Body of pancreas (tissue), 4 donors: ENCODE measurements around the gene GPR146. TPM values are rescaled to one million over a fixed set of nuclear protein-coding genes. Genes with fewer than 3 reads are reported as not detected.
"Not testable (repeated sequence)": the region's sequence is repeated elsewhere in the genome, so short reads cannot be mapped to it uniquely, and the experiment has no call there.

Experiments
- ATAC-seq: fragments of 150-250 bp; one replicate; pipeline ENCODE4 v1.9.1; 2016
- DNase-seq, 4 donors: peaks; one replicate each; pipeline ENCODE4 v3.0.0-alpha.2; 2019
- H3K27ac ChIP-seq, 4 donors: fragments of 200-600 bp; sonication (generic); 1 replicate in 3 of 4; 2 replicates in 1 of 4; pipeline versions ENCODE4 v1.5.1 to v1.6.1; 2016 to 2019; ENCODE audit warnings: mild to moderate bottlenecking in 1 of 4, mixed read lengths in 1 of 4, moderate library complexity in 1 of 4
- H3K27me3 ChIP-seq, 2 donors: fragments of 200-600 bp; sonication (generic); one replicate each; pipeline ENCODE4 v1.6.0; 2016; ENCODE audit warnings: mild to moderate bottlenecking in 1 of 2
- H3K36me3 ChIP-seq, 2 donors: fragments of 200-600 bp; sonication (generic); replicated peaks in 1 of 2; 2 replicates each; pipeline ENCODE4 v1.5.1; 2016; ENCODE audit warnings: low read depth in 2 of 2; ENCODE audit not compliant: insufficient read depth in 1 of 2
- H3K4me1 ChIP-seq: fragments of 200-600 bp; sonication (generic); one replicate; pipeline ENCODE4 v1.6.0; 2016
- H3K4me3 ChIP-seq, 2 donors: fragments of 200-600 bp; sonication (generic); 1 replicate in 1 of 2; 2 replicates in 1 of 2; pipeline ENCODE4 v1.5.1; 2016 to 2019
- H3K9me3 ChIP-seq, 3 donors: fragments of 200-600 bp; sonication (generic); 1 replicate in 2 of 3; 2 replicates in 1 of 3; pipeline ENCODE4 v1.5.1; 2016
- CTCF ChIP-seq, 7 experiments: fragments of 450-650 bp in 4 of 7; fragments of 200-600 bp in 3 of 7; sonication (generic) in 3 of 7; IDR thresholded peaks; one replicate each; pipeline ENCODE4 v1.5.1; 2016 to 2019; ENCODE audit warnings: antibody characterized with exemption in 7 of 7
- POLR2A ChIP-seq, 3 donors: fragments of 450-650 bp; IDR thresholded peaks; one replicate each; pipeline ENCODE4 v1.6.1; 2016; ENCODE audit warnings: antibody characterized with exemption in 3 of 3, mild to moderate bottlenecking in 2 of 3
- WGBS, 2 donors: methylation state at CpG; one replicate each; pipeline ENCODE4 v1.1.5; 2017; 5-methylcytosine and 5-hydroxymethylcytosine counted together
- intact Hi-C: fragments of 100-400 bp; cut with DNase I; formaldehyde crosslinking; loops from one replicate; pipeline ENCODE4 v1.15.1; 2023
- total RNA-seq, 2 donors: library from RNA; depleted of rRNA; stranded (reverse); fragments of >200 nt; gene quantifications; one replicate each; pipeline ENCODE4 v1.1.0, GENCODE V29; 2016

The GPR146 gene
- total RNA-seq, 2 donors from 2014 or later = 8.8 to 11.2 TPM

- H3K4me1 ChIP-seq = peaks cover 8% of the 10 kb centered on the region
- H3K4me3 ChIP-seq = no peak overlapping the region
- H3K36me3 ChIP-seq = no peaks in the 10 kb centered on the region
- no peak for TF ChIP-seq POLR2A (IDR thresholded peaks at IDR 0.05)
- TF ChIP-seq CTCF (IDR thresholded peaks at IDR 0.05) = no peak
- no peak overlapping the region for H3K27ac ChIP-seq
- no peaks in the 10 kb centered on the region for H3K9me3 ChIP-seq
- intact Hi-C loops = loop anchor here (10.0 kb wide), 1 partner anchor 166 kb away; no protein-coding TSS in a partner anchor
- H3K27me3 ChIP-seq = no peaks in the 10 kb centered on the region
- ATAC-seq (no peak), DNase-seq (no peak)
- 88 to 94% methylated on average over 41 to 42 of the region's 42 CpGs for WGBS, 2 donors
Measured at GRCh38 chr7:1070544-1071011, 26.2 kb downstream of the GPR146 start.

GRCh38 chr7:1071731-1072254, 27.4 kb downstream of the GPR146 start:
- DNase-seq (no peak), ATAC-seq (no peak)
- Histone ChIP-seq H3K9me3 (no peaks in the 10 kb centered on the region), H3K4me3 (no peak overlapping the region), H3K27ac (no peak overlapping the region), H3K27me3 (no peaks in the 10 kb centered on the region), H3K36me3 (no peaks in the 10 kb centered on the region), H3K4me1 (peaks cover 11% of the 10 kb centered on the region)
- 97 to 98% methylated on average over 8 to 14 of the region's 19 CpGs for WGBS, 2 donors
- no peak for TF ChIP-seq POLR2A (IDR thresholded peaks at IDR 0.05)
- no peak for TF ChIP-seq CTCF (IDR thresholded peaks at IDR 0.05)
- intact Hi-C loops = loop anchor here (10.0 kb wide), 1 partner anchor 167 kb away; no protein-coding TSS in a partner anchor

DNA sequence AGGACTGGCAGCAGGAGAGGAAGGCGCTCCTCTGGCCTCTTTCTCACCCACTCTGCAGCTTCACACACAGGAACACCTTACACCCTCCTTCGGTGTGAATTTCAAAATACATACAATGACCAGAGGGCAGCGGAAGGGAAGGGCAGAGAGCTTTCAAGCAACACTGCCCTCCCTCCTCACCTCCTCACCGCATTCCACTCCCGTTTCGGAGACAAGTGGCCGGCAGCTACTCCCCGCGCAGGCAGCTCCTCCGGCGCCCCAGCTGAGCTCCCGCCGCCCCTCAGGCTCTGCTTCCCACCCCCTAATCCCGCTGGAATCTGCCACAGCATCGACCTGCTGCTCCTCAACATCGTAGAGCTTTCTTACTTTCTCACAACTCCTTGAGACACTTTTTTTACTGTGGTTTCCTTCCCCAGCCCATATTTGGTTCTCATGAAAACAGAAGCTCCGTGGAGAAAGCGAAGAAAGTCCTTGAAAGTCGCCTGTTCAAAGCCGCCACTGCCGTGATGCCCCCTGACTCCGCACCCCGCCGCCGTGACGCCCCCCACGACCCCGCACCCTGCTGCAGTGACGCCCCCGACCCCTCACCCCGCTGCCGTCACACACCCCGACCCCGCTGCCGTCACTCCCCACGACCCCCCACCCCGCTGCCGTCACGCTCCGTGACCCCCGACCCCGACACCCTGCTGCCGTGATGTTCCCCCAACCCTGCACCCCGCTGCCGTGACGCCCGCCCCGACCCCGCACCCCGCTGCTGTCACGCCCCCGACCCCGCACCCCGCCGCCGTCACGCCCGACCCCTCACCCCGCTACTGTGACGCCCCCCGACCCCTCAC, 29.0 kb downstream of the GPR146 start:
- no peak for TF ChIP-seq CTCF (IDR thresholded peaks at IDR 0.05)
- no peak for TF ChIP-seq POLR2A (IDR thresholded peaks at IDR 0.05)
- intact Hi-C loops = loop anchor here (10.0 kb wide), 1 partner anchor 169 kb away; no protein-coding TSS in a partner anchor
- H3K27ac ChIP-seq = no peak overlapping the region
- H3K27me3 ChIP-seq = no peaks in the 10 kb centered on the region
- H3K36me3 ChIP-seq = no peaks in the 10 kb centered on the region
- no peak overlapping the region for H3K4me3 ChIP-seq
- WGBS, 2 donors = 62 to 82% methylated on average over 38 to 40 of the region's 61 CpGs
- ATAC-seq = no peak
- no peak for DNase-seq
- peaks cover 27% of the 10 kb centered on the region for H3K4me1 ChIP-seq
- no peaks in the 10 kb centered on the region for H3K9me3 ChIP-seq

DNA sequence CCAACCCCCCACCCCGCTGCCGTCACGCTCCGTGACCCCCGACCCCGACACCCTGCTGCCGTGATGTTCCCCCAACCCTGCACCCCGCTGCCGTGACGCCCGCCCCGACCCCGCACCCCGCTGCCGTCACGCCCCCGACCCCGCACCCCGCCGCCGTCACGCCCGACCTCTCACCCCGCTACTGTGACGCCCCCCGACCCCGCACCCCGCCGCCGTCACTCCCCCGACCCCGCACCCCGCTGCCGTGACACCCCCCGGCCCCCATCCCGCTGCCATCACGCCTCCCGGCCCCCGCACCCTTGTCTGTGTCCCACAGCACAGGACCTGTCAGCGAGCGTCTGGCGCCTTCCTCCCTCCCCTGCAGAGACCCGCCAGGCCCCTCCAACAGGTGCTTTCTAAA, 29.7 kb downstream of the GPR146 start:
- not testable (repeated sequence) for H3K27ac ChIP-seq, ATAC-seq, H3K36me3 ChIP-seq, H3K27me3 ChIP-seq, DNase-seq, H3K4me3 ChIP-seq, H3K9me3 ChIP-seq
- WGBS, 2 donors = 88 to 89% methylated on average over 6 to 8 of the region's 43 CpGs
- H3K4me1 ChIP-seq = peaks cover 32% of the 10 kb centered on the region
- intact Hi-C loops = loop anchor here (10.0 kb wide), 1 partner anchor 169 kb away; no protein-coding TSS in a partner anchor

DNA sequence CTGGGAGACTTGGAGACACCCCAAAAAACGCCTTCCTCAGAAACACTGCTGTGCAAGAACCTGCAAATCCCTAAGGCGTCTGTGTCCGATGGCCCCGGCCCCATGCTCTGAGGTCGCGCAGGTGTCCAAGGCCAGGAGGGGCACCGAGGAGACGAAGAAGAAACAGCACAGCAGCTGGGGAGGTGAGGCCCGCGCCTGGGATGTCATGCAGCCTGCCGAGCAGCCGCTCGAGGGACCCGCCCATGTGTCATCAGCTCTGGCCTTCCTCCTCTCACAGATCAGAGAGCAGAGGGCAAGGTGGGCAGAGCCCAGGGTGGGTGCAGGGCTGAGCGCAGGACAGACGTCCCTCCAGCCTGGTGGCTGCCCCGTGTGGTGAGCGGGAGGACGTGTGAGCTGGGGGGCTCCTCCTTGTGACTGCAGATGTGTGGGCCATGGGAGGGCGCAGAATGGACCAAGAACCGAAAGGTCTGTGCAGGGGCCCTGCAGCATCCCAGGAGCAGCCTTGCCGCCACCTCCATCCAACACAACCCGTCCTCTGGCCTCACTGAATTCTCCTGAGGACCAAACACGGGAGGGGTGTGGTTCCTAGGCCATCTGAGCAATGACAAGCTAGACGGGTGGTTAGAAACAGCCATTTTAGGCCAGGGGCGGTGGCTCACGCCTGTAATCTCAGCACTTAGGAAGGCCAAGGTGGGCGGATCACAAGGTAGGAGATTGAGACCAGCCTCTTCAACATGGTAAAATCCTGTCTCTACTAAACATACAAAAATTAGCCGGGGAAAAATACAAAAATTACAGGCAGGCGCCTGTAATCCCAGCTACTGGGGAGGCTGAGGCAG, 30.5 kb downstream of the GPR146 start:
- Histone ChIP-seq H3K27me3 (no peaks in the 10 kb centered on the region), H3K36me3 (no peaks in the 10 kb centered on the region), H3K9me3 (no peaks in the 10 kb centered on the region), H3K27ac (no peak overlapping the region), H3K4me3 (no peak overlapping the region), H3K4me1 (peaks cover 32% of the 10 kb centered on the region)
- WGBS, 2 donors = 89 to 91% methylated on average over 16 to 30 of the region's 30 CpGs
- no peak for DNase-seq
- ATAC-seq = no peak
- TF ChIP-seq CTCF (IDR thresholded peaks at IDR 0.05) (no peak), POLR2A (IDR thresholded peaks at IDR 0.05) (no peak)
- intact Hi-C loops = loop anchor here (10.0 kb wide), 1 partner anchor 170 kb away; no protein-coding TSS in a partner anchor
